HG02885 (cell line): ENCODE measurements around the gene PRPS2.

ENCODE experiments used
- ATAC-seq: cut with Tn5 transposase; IDR thresholded peaks from one replicate; pipeline ENCODE4 v1.9.1; 2021; ENCODE audit warnings: mild to moderate bottlenecking; ENCODE audit not compliant: unreplicated experiment, poor library complexity

The PRPS2 gene

GRCh38 chrX:12791257-12792228 is at the start of gene PRPS2:
Gene PRPS2, plus strand, starts transcription at chrX:12791412. Its CDS starts 86 bp downstream, at chrX:12791498.
- ATAC-seq: peak; percentile 79

- no peak for ATAC-seq
These were observed 49.8 kb upstream of the PRPS2 start for GRCh38 chrX:12741416-12741815.

DNA sequence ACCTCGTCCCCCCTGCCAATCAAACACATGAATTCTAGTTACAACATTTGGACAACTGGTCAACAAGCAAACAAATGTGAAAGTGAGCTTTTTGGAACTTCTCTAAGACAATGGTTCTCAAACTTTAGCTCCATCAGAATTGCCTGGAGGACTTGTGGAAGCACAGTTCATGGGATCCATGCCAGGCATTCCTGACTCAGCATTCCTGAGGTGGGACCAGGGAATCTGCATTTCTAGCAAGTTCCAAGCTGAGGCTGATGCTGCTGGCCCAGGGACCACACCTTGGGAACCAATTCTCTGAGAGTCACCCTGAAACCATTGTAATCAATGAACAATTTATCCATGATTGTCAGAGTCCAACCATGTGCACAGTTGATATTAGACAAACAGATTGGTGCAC is 43.8 kb upstream of the PRPS2 start:
- ATAC-seq: no peak

- no peak for ATAC-seq
These were observed 39.3 kb upstream of the PRPS2 start for GRCh38 chrX:12751887-12752286.

DNA sequence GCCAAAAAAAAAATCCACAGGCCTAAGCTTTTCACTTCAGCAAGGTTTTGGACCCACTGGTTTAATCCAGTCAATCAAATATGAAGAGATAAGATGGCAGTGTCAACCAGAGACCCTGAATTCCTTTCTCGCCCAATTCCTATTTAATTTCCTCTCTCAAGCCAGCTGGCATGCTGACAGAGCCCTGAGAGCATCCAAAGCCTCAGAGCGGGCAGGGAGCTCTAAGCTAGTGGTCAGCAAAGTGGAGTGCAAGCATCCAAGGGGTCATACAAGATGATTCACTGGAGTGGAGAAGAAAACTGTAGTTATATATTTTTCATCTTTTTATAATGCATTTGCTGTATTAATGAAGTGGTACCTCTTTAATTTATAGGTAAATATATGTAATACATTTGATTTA is 37.8 kb upstream of the PRPS2 start:
- no peak for ATAC-seq

DNA sequence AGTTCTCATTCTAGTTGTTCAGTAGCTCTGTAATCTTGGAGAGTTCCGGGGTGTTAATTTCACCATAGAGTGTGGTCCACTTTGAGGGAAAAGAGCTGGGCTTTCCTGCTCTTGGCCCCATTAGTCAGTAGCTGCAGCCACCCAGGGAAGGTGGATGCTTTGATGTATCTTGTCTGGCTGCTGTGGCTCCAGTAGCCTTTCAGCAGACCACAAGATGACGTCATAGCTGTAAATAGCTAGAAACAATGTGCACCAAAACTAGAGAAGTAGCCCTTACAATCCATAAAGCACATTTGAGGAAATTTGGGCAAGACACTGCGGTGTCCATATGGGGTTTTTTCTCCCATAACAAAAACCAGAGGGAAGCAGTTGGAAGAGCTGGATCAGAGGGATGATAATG is 32.9 kb upstream of the PRPS2 start:
- ATAC-seq: no peak

DNA sequence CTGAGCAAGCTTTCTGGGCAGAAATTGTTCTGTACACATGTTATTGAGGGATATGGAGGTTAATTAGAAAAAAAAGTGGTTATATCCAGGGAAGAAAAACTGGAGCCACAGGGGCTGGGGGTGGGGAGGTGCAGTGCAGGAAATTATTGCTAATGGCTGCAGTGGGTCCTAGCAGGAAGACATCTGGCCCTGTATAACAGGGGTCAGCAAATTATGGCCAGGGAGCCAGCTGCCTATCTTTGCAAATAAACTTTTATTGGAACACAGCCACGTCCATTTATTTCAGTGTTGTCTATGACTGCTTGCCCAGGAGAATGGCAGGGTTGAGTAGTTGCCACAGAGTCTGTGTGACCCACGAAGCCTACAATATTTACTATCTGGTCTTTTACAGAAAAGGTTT is 23.4 kb upstream of the PRPS2 start:
- ATAC-seq: no peak

- ATAC-seq: no peak
These were observed 22.7 kb upstream of the PRPS2 start for GRCh38 chrX:12768491-12768890.

DNA sequence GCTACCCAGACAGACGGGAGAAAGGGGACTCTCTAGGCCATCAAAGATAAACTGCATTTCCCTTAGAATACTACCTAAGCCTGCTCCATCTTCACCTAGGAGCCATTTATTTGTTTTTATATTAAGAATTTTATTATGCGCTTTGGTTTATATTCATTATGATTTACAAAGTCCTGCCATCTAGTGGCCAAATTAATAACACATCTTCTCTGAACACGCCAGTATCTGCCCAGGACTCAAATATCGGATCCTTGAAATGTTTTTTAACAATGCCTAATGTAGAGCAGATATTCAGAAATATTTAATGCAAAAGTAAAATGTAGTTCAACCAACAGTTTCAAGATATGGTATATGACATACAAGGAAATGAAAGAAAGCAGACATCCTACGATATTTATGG is 20.8 kb upstream of the PRPS2 start:
- ATAC-seq: no peak

GRCh38 chrX:12771445-12772069 is 19.7 kb upstream of the PRPS2 start:
- ATAC-seq: peak; percentile 99

GRCh38 chrX:12777670-12778069 is 13.5 kb upstream of the PRPS2 start:
- ATAC-seq: no peak

- no peak for ATAC-seq
These were observed 11.7 kb upstream of the PRPS2 start for GRCh38 chrX:12779534-12779933.

- ATAC-seq: no peak
These were observed 2.6 kb upstream of the PRPS2 start for GRCh38 chrX:12788645-12789044.

DNA sequence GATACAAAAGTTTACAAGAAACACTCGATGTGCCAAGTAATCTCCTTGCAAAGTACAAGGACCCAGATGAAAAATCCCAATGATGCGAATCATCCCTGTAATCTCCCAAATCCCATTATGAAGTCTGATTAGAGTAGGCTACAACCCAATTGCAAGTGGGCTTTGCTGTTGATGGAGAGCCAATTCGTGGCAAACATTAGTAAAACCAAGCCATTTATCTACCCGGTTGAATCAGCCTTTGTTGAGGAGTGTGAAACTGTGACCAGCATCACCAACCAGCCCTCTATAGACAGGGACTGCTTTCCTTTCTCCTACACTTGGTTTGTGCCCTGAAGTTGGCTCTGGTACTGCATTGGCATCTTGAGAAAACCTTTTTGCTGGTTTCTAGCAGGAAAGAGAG is 1.2 kb upstream of the PRPS2 start:
- no peak for ATAC-seq

DNA sequence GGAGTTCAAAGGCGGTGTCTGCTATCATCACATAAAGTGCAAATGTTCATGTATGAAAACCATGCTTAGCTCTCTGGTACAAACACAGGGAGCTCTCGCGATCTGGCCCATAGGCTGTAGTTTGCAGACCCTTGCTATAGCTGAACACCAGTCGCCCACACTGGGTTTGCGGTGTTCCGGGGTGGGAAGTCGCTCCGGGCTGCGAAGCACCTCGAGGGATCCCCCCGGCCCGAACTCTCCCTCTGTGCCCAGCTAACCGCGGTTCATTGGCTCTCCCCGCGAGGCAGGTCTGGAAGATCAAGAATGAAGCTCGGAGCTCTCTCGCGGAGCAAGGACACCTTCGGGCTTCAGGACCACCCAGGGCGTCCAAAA is 341 bp upstream of the PRPS2 start:
- ATAC-seq: peak; percentile 21

DNA sequence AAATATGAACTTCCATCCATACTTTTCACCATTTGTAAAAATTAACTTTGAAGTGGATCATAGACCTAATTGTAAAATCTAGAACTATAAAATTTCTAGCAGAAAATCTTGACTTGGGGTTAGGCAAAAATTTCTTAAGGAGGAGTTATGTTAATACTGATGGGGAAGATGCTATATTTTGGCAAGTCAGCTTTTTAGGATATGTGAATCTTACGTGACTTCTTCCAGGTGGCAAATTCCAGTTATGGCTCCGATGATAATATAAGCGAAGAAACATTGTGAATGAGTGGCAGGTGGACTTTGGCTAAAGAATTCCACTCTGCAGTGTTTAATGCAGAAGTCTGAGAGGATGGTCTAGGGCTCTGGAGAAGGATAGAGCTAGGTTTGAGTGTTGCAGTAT is 1.5 kb downstream of the PRPS2 start:
- ATAC-seq: no peak

- no peak for ATAC-seq
These were observed 3.4 kb downstream of the PRPS2 start for GRCh38 chrX:12794654-12795053.

- no peak for ATAC-seq
These were observed 7.4 kb downstream of the PRPS2 start for GRCh38 chrX:12798601-12799000.

DNA sequence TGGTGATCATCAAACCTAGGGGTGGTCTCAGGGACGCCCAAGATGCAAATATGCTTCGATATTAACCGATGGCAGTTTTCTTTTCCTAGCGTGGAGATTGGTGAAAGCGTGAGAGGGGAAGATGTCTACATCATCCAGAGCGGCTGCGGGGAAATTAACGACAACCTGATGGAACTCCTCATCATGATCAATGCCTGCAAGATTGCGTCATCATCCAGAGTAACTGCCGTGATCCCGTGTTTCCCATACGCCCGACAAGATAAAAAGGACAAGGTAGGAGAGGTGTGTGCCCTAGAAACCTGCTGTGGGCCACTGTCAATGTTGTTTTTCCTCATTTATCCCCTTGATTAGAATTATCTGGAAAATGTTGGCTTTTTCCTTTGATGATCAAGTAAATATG is 7.9 kb downstream of the PRPS2 start:
- no peak for ATAC-seq

GRCh38 chrX:12802741-12803140 is 11.5 kb downstream of the PRPS2 start:
- no peak for ATAC-seq

DNA sequence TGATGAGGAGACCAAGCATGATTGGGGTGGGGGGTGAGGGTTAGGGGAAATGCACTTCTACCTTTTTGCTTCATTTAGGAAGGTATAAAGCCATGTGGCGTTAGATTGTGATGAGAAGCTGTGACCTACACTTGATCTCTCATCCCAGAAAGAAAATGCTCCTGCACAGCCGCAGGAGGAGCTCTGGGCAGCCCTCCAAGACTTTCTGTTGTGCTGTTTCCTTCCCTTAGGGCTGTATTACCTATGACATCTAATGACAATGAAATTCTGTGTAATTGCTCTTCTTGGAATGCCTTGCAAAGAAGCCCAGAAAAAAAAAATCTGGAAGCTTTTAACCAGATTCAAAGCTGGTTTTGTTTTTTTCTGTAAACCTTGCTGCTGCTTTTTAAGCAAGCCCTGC is 13.4 kb downstream of the PRPS2 start:
- ATAC-seq: no peak

- no peak for ATAC-seq
These were observed 14.1 kb downstream of the PRPS2 start for GRCh38 chrX:12805333-12805732.
